HEK293 (cell line): ENCODE measurements around the gene NTN3.

Experiments used
- CTCF ChIP-seq: fragments of 450-650 bp; formaldehyde crosslinking; IDR thresholded peaks from 2 replicates; pipeline ENCODE4 v1.5.1; 2016; ENCODE audit warnings: missing biosample characterization, missing genetic modification characterization
- GLIS2 ChIP-seq: fragments of 450-650 bp; formaldehyde crosslinking; IDR thresholded peaks from 2 replicates; pipeline ENCODE4 v1.5.1; 2016; ENCODE audit warnings: missing biosample characterization, missing genetic modification characterization
- KLF1 ChIP-seq: fragments of 450-650 bp; formaldehyde crosslinking; IDR thresholded peaks from 2 replicates; pipeline ENCODE4 v1.5.1; 2016; ENCODE audit warnings: missing biosample characterization, missing genetic modification characterization
- KLF10 ChIP-seq: fragments of 450-650 bp; IDR thresholded peaks from 2 replicates; pipeline ENCODE4 v1.5.1; 2018; ENCODE audit warnings: missing biosample characterization, mild to moderate bottlenecking, missing genetic modification characterization
- KLF16 ChIP-seq: fragments of 450-650 bp; formaldehyde crosslinking; IDR thresholded peaks from 2 replicates; pipeline ENCODE4 v1.5.1; 2017; ENCODE audit warnings: missing biosample characterization, missing genetic modification characterization
- KLF8 ChIP-seq: fragments of 450-650 bp; formaldehyde crosslinking; IDR thresholded peaks from 2 replicates; pipeline ENCODE4 v1.5.1; 2016; ENCODE audit warnings: missing biosample characterization, missing genetic modification characterization
- KLF9 ChIP-seq: fragments of 450-650 bp; formaldehyde crosslinking; IDR thresholded peaks from 2 replicates; pipeline ENCODE4 v1.5.1; 2016; ENCODE audit warnings: missing biosample characterization, missing genetic modification characterization, low read depth
- PRDM10 ChIP-seq: fragments of 450-650 bp; formaldehyde crosslinking; IDR thresholded peaks from 2 replicates; pipeline ENCODE4 v1.5.1; 2016; ENCODE audit warnings: missing biosample characterization, missing genetic modification characterization
- SP2 ChIP-seq: fragments of 450-650 bp; formaldehyde crosslinking; IDR thresholded peaks from 2 replicates; pipeline ENCODE4 v1.5.1; 2016; ENCODE audit warnings: missing biosample characterization, missing genetic modification characterization
- YY1 ChIP-seq: fragments of 450-650 bp; formaldehyde crosslinking; IDR thresholded peaks from 2 replicates; pipeline ENCODE4 v1.5.1; 2018; ENCODE audit warnings: missing biosample characterization, missing genetic modification characterization
- ZBTB6 ChIP-seq: fragments of 450-650 bp; formaldehyde crosslinking; IDR thresholded peaks from 2 replicates; pipeline ENCODE4 v1.5.1; 2017; ENCODE audit warnings: missing biosample characterization, missing genetic modification characterization
- ZBTB8A ChIP-seq: fragments of 450-650 bp; formaldehyde crosslinking; IDR thresholded peaks from 2 replicates; pipeline ENCODE4 v1.5.1; 2016; ENCODE audit warnings: missing biosample characterization, missing genetic modification characterization
- ZEB2 ChIP-seq: fragments of 450-650 bp; formaldehyde crosslinking; IDR thresholded peaks from 2 replicates; pipeline ENCODE4 v1.5.1; 2016; ENCODE audit warnings: missing biosample characterization, missing genetic modification characterization
- ZFHX2 ChIP-seq: fragments of 450-650 bp; formaldehyde crosslinking; conservative IDR thresholded peaks from 2 replicates; pipeline ENCODE4 v1.5.1; 2016; ENCODE audit warnings: missing biosample characterization, missing genetic modification characterization
- ZFP69B ChIP-seq: fragments of 450-650 bp; formaldehyde crosslinking; IDR thresholded peaks from 2 replicates; pipeline ENCODE4 v1.5.1; 2016; ENCODE audit warnings: missing biosample characterization, missing genetic modification characterization
- ZIC2 ChIP-seq: fragments of 450-650 bp; formaldehyde crosslinking; IDR thresholded peaks from 2 replicates; pipeline ENCODE4 v1.5.1; 2016; ENCODE audit warnings: missing biosample characterization, missing genetic modification characterization
- ZNF10 ChIP-seq: fragments of 450-650 bp; formaldehyde crosslinking; IDR thresholded peaks from 2 replicates; pipeline ENCODE4 v1.5.1; 2017; ENCODE audit warnings: missing biosample characterization, missing genetic modification characterization
- ZNF138 ChIP-seq: fragments of 450-650 bp; formaldehyde crosslinking; IDR thresholded peaks from 2 replicates; pipeline ENCODE4 v1.5.1; 2016; ENCODE audit warnings: missing biosample characterization, missing genetic modification characterization, borderline replicate concordance
- ZNF184 ChIP-seq: fragments of 450-650 bp; IDR thresholded peaks from 2 replicates; pipeline ENCODE4 v1.5.1; 2018; ENCODE audit warnings: missing biosample characterization, mild to moderate bottlenecking, missing genetic modification characterization
- ZNF2 ChIP-seq: fragments of 450-650 bp; formaldehyde crosslinking; IDR thresholded peaks from 2 replicates; pipeline ENCODE4 v1.5.1; 2016; ENCODE audit warnings: missing biosample characterization, missing genetic modification characterization
- ZNF311 ChIP-seq: fragments of 450-650 bp; formaldehyde crosslinking; IDR thresholded peaks from 2 replicates; pipeline ENCODE4 v1.5.1; 2017; ENCODE audit warnings: missing biosample characterization, missing genetic modification characterization, borderline replicate concordance
- ZNF48 ChIP-seq: fragments of 450-650 bp; formaldehyde crosslinking; IDR thresholded peaks from 2 replicates; pipeline ENCODE4 v1.5.1; 2016; ENCODE audit warnings: missing biosample characterization, missing genetic modification characterization
- ZNF561 ChIP-seq: fragments of 450-650 bp; IDR thresholded peaks from 2 replicates; pipeline ENCODE4 v1.5.1; 2018; ENCODE audit warnings: missing biosample characterization, missing genetic modification characterization, borderline replicate concordance
- ZNF610 ChIP-seq: fragments of 450-650 bp; formaldehyde crosslinking; IDR thresholded peaks from 2 replicates; pipeline ENCODE4 v1.5.1; 2016; ENCODE audit warnings: missing biosample characterization, missing genetic modification characterization, borderline replicate concordance
- ZNF623 ChIP-seq: fragments of 450-650 bp; formaldehyde crosslinking; IDR thresholded peaks from 2 replicates; pipeline ENCODE4 v1.5.1; 2016; ENCODE audit warnings: missing biosample characterization, missing genetic modification characterization
- ZNF677 ChIP-seq: fragments of 450-650 bp; IDR thresholded peaks from 2 replicates; pipeline ENCODE4 v1.5.0; 2018; ENCODE audit warnings: missing biosample characterization, mild to moderate bottlenecking, missing genetic modification characterization, moderate library complexity
- ZNF692 ChIP-seq: fragments of 450-650 bp; formaldehyde crosslinking; IDR thresholded peaks from 2 replicates; pipeline ENCODE4 v1.5.1; 2016; ENCODE audit warnings: missing biosample characterization, missing genetic modification characterization
- ZNF704 ChIP-seq: fragments of 450-650 bp; formaldehyde crosslinking; IDR thresholded peaks from 2 replicates; pipeline ENCODE4 v1.5.1; 2016; ENCODE audit warnings: missing biosample characterization, missing genetic modification characterization
- ZNF785 ChIP-seq: fragments of 450-650 bp; formaldehyde crosslinking; IDR thresholded peaks from 2 replicates; pipeline ENCODE4 v1.5.1; 2016; ENCODE audit warnings: missing biosample characterization, missing genetic modification characterization

NTN3 gene

GRCh38 chr16:2429034-2429770 lies 41.9 kb upstream of the NTN3 start, which contains the start of gene CCNF (continued):
- TF ChIP-seq ZNF623 (tag by site-specific recombination) (no peak), KLF1 (peak; percentile 94), KLF9 (peak; percentile 84), ZNF10 (0 out of 2 replicates have a peak, but pooled peaks have one; percentile 9), ZNF561 (tag by site-specific recombination) (no peak), ZNF311 (tag by site-specific recombination) (no peak), SP2 (peak; percentile 100), KLF16 (tag by site-specific recombination) (peak; percentile 51; the same call in 1 of the 2 replicates), GLIS2 (tag by site-specific recombination) (peak; percentile 81; the same call in 1 of the 2 replicates), ZNF692 (tag by site-specific recombination) (peak; percentile 9; the same call in 1 of the 2 replicates), ZNF677 (tag by site-specific recombination) (no peak), ZBTB8A (peak; percentile 94), ZNF184 (tag by site-specific recombination) (0 out of 2 replicates have a peak, but pooled peaks have one; percentile 31), KLF10 (tag by site-specific recombination) (peak; percentile 87; the same call in 1 of the 2 replicates), ZNF48 (no peak), ZFHX2 (peak; percentile 77; the same call in 1 of the 2 replicates), ZIC2 (tag by site-specific recombination) (peak; percentile 35), ZNF704 (0 out of 2 replicates have a peak, but pooled peaks have one; percentile 14), ZNF785 (tag by site-specific recombination) (0 out of 2 replicates have a peak, but pooled peaks have one; percentile 44), ZBTB6 (tag by site-specific recombination) (peak; percentile 37; the same call in 1 of the 2 replicates), ZEB2 (peak; percentile 41; the same call in 1 of the 2 replicates), PRDM10 (0 out of 2 replicates have a peak, but pooled peaks have one; percentile 40), CTCF (tag by site-specific recombination) (peak; percentile 18; the same call in 1 of the 2 replicates), ZNF138 (tag by site-specific recombination) (no peak), YY1 (tag by site-specific recombination) (0 out of 2 replicates have a peak, but pooled peaks have one; percentile 36), ZFP69B (tag by site-specific recombination) (0 out of 2 replicates have a peak, but pooled peaks have one; percentile 21), KLF8 (tag by site-specific recombination) (peak; percentile 99), ZNF2 (tag by site-specific recombination) (no peak), ZNF610 (tag by site-specific recombination) (peak; percentile 85; the same call in 1 of the 2 replicates)
